ENCODE results near the gene EDA.

The EDA gene

DNA sequence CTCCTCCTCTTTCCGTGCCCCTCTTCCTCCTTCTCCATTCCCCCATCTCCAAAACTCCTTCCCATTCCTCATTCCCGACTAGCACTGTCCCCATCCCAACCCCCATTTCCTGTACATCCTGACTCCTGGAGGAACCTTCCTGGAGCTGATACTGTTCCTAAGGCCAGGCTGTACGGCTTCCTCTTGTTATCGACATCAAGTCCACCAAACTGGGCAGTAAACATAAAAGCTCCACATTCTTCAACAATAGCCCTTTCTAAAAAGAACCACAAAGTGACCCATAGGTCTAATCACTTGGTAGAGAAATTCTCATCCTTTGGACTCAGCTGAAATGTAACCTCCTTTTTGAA lies 410.9 kb downstream of the EDA start:
- DNase-seq (ENCODE audit: low read depth) = no peak

DNA sequence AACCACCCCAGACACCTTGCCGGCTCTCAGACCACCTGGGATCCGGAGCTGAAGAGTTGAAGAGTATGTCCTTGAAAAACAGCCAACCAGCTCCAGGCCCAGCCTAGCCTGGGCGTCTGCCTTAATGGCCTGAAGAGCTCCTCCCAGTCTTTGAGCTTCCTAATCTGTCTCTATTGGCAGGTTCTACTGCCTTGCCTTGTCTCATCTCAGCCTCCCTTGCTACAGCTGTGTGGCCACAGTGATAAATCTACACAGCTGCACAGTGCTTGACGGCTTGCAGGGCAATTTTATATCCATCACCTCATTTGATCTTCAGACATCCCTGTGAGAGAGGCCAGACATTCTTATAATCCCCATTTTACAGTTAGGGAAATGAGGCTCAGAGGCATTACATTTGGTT lies 413.9 kb downstream of the EDA start:
- DNase-seq (ENCODE audit: low read depth) = no peak

DNA sequence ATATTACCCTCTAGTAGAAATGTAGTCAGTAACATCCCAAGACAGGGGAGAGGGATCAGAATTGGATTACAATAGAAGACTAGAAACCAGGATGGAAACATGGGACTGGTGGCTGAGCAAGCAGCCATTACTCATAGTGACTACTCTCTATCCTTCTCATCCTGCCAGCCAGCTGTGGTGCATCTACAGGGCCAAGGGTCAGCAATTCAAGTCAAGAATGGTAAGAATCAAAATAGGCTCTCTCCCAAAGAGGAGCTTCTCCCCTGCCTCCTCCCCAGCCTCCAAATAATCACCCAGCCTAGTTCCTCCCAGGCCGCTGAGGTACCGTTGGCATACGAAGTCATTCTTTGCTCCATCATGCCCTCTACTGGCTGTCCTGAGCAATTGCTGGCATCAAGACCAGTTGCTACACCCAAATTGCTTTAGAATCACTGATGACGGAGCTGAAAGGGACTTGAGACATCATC lies 414.4 kb downstream of the EDA start:
- peak; percentile 48 for DNase-seq (ENCODE audit: low read depth)

- DNase-seq (ENCODE audit: low read depth) = no peak
These were observed 416.9 kb downstream of the EDA start for GRCh38 chrX:70032792-70033191.

DNA sequence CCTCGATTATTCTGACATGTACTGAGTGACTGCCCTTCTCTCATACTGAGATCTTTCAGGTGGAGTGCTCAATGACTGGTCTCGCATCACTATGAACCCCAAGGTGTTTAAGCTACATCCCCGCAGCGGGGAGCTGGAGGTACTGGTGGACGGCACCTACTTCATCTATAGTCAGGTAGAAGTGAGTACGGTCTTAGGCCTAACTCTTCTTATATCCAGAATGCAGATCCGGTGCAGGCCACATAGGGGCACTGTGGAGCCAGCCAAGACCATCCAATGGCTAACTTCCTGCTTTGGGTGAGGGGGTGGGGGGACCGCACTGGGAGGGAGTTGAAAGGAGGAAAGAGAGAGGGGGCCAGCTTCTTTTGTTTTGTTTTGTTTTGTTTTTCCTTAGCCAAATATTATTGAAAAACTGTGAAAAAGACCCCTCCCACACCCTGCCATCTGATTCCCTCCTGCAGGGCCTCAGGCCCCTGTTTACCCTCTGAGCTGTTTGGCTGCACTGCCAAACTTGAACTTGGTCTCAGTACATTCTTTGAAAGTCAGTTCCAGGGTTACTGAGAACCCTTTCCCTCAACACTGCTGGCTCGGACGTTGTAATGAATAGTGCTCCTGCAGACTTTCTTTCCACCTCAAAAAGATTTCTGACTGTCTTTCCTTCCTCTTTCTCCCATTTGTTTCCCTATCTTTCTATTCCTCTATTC lies 417.6 kb downstream of the EDA start:
- DNase-seq (ENCODE audit: low read depth) = no peak

DNA sequence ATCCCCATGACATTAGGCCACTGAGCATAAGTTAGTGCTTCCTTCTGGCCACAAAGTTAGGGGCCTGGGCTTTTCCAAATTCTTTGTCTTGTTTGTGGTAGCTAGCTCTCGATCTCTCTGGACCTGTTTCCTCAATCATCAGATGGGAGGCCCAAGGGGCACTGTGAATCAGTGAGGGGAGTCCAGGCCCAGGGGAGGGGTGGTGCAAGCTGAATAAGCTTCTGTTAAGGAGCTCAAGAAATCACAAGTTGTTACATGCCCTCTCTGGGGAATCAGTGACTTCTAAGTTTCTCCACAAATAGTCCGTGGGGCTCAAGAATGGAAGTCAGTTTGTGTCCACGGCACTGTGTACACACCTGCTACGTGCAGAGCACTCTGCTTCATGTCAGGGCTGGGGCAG lies 418.7 kb downstream of the EDA start:
- no peak for DNase-seq (ENCODE audit: low read depth)

DNA sequence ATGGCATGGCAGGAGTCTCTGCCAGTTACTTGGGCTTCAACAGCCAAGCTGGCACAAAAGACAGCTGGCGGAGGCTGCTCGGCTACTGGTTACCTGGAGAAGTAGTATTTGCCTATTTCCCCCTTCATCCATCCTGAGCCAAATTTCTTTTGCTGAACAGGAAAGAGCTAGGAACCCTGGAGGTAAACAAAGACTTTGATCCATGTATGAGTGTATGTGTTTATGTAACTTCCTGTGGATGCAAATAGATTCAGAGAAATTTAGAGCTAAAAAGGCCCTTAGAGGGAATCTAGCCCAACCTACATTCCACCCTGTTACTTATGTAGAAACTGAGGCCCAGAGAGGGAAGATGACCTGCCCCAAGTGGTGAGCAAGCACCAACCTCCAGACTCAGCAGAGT lies 422.6 kb downstream of the EDA start:
- no peak for DNase-seq (ENCODE audit: low read depth)

DNA sequence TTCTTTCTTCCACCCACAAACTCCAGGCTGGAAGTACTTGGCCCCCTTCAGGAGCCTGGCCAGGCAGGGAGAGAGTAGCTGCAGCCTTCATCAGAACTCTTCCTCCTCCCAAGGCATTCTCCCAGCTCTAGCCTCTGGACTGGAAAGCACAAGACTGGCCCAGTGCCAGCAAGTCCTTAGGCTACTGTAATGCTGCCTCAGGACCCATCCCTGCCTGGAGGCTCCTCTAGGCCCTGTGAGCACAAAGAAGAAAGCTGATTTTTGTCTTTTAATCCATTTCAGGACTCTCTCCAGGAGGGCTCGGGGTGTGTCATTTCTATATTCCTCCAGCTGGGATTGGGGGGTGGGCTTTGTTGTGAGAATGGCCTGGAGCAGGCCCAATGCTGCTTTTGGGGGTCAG lies 423.0 kb downstream of the EDA start:
- DNase-seq (ENCODE audit: low read depth) = no peak

DNA sequence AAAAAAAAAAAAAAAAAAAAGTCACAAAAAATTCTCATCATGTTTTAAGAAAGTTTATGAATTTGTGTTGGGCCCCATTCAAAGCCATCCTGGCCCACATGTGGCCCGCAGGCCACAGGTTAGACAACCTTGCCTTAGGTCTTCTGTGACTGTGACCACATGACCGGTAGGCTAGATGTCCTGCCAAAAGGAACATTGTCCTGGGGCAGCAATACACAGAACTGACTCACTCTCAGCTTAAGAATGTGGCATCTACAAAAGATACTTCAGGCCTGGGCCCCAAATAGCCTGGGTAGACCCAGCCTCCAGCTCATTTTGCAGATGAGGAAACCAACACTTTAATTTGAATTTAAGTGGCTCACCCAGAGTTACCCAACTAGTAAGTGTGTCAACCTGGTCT lies 423.8 kb downstream of the EDA start:
- DNase-seq (ENCODE audit: low read depth) = no peak

- no peak for DNase-seq (ENCODE audit: low read depth)
These were observed 426.1 kb downstream of the EDA start for GRCh38 chrX:70041993-70042392.

GRCh38 chrX:70042399-70043371 lies 426.8 kb downstream of the EDA start:
- DNase-seq (ENCODE audit: low read depth) = no peak

DNA sequence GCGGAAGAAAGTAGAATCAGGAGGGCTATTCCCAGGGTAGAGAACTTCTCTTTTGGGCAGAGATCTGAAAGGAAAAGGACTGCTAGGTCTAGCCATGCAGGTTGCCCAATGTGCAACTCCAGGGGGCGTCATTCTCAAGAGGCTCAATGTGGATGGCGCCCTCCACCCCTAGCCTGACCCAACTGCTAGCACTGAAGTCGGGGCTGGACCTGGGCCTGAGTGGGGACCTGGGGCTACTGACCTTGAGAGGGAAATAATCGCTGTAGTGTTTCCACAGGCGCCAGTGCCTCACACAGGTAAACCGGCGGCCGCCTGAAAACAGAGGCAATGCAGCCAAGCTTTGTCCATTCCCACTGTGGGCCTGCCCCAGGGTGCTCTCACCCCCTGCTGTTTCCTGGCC lies 427.8 kb downstream of the EDA start:
- DNase-seq (ENCODE audit: low read depth) = no peak

DNA sequence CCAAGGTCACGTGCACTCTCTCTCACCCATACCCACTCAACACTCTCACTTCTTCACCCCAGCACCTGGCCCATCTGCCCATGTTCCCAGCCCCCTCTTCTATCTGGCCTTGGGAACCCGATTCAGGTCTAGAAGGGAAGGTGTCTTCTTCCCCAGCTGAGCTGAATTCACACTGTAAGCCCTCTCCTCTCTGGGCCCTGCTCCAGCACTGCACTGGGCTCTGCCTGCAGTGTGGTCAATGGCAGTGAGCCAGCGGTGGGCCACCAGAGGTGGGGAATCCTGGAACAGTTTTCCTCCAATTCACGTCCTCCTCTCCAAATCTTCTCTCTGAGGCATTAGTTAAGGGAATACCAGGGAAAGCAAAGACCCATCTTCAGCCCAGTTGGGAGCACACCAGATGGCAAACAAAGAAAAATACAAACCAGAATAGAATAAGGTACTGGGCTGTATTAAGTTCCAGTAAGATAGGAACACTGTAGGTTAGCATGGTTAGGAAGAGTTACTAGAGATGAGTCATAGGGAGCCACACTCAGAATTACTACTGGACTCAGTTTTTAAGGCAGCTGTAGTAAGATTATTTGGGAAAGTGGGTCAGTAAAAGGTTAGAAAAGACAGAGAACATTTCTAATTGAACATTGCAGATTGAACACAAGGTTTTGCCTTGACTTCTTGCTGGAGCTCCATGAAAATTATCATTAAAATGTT lies 428.8 kb downstream of the EDA start:
- no peak for DNase-seq (ENCODE audit: low read depth)

DNA sequence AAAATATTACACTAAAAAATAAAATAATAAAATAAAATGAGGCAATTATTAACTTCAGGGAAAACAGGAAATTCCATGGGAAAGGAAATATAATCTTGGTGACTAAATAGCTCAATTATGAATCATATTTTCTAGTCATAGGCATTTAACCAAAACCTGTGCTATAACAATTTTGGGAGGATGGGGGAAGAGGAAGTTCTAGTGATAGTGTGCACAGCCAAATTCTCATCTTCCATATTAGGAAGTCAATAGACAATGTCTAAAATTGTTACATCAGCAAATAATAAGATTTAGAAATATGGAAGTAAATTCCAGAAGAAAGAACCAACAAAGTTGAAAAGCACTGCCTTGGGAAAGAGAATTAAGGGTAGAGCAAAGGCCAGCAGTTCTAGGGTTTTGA lies 431.1 kb downstream of the EDA start:
- no peak for DNase-seq (ENCODE audit: low read depth)

- DNase-seq (ENCODE audit: low read depth) = no peak
These were observed 433.5 kb downstream of the EDA start for GRCh38 chrX:70049406-70049805.

- DNase-seq (ENCODE audit: low read depth) = no peak
These were observed 434.0 kb downstream of the EDA start, which contains the start of gene AWAT2 for GRCh38 chrX:70049925-70050324. AWAT2 (minus strand) TSS chrX:70049938; CDS start chrX:70049932, 6 bp downstream.

DNA sequence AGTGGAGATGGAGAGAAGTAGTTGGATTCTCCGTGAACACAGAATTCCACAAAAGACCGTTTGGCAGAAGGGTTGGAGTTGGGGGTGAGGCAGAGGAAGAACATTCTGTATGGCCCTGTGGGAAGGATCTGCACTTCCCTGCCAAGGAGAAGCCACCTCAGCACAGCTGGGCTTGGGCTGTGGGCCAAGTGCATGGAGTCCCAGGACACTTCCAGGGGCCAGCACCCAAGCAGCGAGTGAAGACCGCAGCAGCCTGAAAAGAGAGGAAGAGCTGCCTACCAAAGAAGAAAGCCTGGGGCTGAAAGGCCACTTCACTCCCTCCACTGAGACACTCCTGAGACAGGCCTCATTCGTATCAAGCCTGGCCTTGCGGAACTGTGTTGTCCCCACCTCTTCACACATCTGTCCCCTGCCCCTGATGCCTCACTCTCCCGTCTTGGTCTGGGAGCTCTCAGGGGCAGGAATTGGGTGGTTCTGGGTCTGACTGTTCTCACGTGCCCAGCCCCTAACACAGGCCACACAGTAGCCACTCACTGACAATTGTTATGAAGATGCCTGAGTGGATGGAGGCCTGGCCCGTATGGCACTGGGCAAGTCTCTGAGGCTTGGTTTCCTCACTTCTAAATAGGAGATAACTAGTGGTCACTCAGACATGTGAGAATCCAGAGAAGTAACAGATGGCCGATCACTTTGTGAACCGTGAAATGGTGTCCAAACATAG lies 437.1 kb downstream of the EDA start:
- DNase-seq (ENCODE audit: low read depth) = no peak

GRCh38 chrX:70054391-70054790 lies 438.5 kb downstream of the EDA start:
- DNase-seq (ENCODE audit: low read depth) = no peak

DNA sequence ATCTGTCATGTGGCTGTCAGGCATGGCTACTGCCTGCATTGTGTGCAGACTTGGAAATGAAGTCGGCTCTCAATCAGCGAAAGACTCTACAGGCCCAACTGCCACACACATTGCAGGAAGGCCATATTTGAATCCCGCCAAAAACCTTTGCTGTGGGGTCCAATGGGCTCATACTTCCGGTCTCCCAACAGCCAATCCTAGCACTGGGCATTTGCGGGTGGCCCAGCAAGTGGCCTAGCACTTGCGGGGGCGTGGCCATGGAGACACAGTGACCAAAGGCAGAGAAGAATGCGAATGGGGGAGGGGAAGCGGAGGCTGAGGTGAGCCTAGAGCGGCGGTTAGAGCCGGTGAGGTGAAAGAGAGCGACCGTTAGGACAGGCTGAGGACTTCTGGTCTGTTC lies 446.2 kb downstream of the EDA start, which contains the start of gene OTUD6A:
OTUD6A (plus strand) TSS at position 382 of the 400 bp plus-strand sequence. CDS start 68 bp downstream, outside the sequence.
- no peak for DNase-seq (ENCODE audit: low read depth)

- no peak for DNase-seq (ENCODE audit: low read depth)
These were observed 447.1 kb downstream of the EDA start for GRCh38 chrX:70062961-70063550.

DNA sequence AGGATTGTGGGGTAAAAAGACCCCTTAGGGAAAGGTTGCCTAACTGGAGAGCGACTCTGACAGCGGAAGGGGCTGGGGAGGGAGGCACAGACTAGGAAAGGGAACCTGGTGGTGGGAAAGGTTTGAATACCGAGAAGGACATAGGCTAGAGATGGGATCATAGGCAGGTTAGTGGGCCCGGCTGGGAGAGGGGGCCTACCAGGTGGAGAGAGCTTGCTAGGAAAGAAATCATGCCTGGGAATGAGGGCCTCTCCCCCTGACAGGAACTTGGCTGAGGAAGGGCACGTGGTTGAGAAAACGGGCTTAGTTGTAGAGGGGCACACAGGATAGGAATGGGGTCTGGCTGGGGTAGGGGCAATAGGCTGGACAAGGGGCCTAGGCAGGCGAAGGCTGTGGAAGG lies 450.7 kb downstream of the EDA start:
- no peak for DNase-seq (ENCODE audit: low read depth)

All from fibroblast of the conjunctiva (primary cell).